Measurements from ENCODE around the gene FNDC3B.

DNA sequence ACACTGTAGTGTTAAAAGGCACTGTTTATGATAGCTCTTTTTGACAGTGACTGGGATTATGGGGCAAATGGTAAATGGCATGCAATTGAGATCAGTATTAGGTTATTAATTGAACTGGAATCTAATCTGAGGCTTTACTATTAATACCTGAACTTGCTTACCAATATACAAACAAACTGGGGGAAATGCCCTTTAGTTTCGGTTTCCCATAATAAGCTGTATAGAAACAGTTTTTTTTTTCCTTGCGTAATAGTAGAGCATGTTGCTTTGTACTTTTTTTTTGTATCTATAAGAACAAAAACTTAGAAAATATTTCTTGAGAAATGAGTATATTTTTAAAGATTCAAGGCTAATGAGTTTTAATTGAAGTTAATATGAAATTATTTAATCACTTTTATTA lies 95.0 kb downstream of the FNDC3B start:
- TF ChIP-seq, protein P1, sequence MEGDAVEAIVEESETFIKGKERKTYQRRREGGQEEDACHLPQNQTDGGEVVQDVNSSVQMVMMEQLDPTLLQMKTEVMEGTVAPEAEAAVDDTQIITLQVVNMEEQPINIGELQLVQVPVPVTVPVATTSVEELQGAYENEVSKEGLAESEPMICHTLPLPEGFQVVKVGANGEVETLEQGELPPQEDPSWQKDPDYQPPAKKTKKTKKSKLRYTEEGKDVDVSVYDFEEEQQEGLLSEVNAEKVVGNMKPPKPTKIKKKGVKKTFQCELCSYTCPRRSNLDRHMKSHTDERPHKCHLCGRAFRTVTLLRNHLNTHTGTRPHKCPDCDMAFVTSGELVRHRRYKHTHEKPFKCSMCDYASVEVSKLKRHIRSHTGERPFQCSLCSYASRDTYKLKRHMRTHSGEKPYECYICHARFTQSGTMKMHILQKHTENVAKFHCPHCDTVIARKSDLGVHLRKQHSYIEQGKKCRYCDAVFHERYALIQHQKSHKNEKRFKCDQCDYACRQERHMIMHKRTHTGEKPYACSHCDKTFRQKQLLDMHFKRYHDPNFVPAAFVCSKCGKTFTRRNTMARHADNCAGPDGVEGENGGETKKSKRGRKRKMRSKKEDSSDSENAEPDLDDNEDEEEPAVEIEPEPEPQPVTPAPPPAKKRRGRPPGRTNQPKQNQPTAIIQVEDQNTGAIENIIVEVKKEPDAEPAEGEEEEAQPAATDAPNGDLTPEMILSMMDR (IDR thresholded peaks at IDR 0.05), result no peak
- TF ChIP-seq EP300 (IDR thresholded peaks at IDR 0.05), result no peak
